GM10248 (cell line): ENCODE results near the gene CHMP4B.

ENCODE experiments used
- CTCF ChIA-PET: fragments of 300-600 bp; sonication (Branson Sonifier 250); formaldehyde crosslinking; extraction: SDS; loops from one replicate; lab custom pipeline; 2021; ENCODE audit warnings: antibody characterized with exemption; lab: Yijun Ruan, JAX
- POLR2A ChIA-PET: fragments of 350-650 bp; sonication (Branson Sonifier 250); formaldehyde crosslinking; extraction: SDS; loops from one replicate; lab custom pipeline; 2020; ENCODE audit warnings: antibody characterized with exemption; lab: Yijun Ruan, JAX
- DNase-seq: peaks from one replicate; pipeline ENCODE4 v3.0.0; 2012; ENCODE audit errors: extremely low spot score
- CTCF ChIP-seq: IDR thresholded peaks from 2 replicates; pipeline ENCODE4 v1.5.1; 2012; ENCODE audit warnings: mild to moderate bottlenecking, low read depth; ENCODE audit errors: extremely low read depth, missing control alignments, control extremely low read depth

The CHMP4B gene

GRCh38 chr20:33851842-33852466 lies 40.8 kb downstream of the CHMP4B start:
- no peak for TF ChIP-seq CTCF
- ChIA-PET CTCF (interaction anchor here (1.2 to 5.1 kb wide), 5 partner anchors 10 to 277 kb away, joined by 3 to 41 read pairs (median 4); no protein-coding TSS in a partner anchor), POLR2A (no interaction called here)
- DNase-seq: no peak

- CTCF ChIA-PET: interaction anchor here (1.2 to 5.1 kb wide), 2 partner anchors 9 to 13 kb away, joined by 3 to 41 read pairs; no protein-coding TSS in a partner anchor
- no peak for DNase-seq
- POLR2A ChIA-PET: no interaction called here
- no peak for TF ChIP-seq CTCF
Measured at GRCh38 chr20:33852626-33853506, 41.7 kb downstream of the CHMP4B start.

- POLR2A ChIA-PET: no interaction called here
- TF ChIP-seq CTCF: no peak
- CTCF ChIA-PET: no interaction called here
- no peak for DNase-seq
Measured at GRCh38 chr20:33853507-33853813, 42.3 kb downstream of the CHMP4B start.

GRCh38 chr20:33857722-33858563 lies 46.8 kb downstream of the CHMP4B start:
- POLR2A ChIA-PET: no interaction called here
- DNase-seq: no peak
- CTCF ChIA-PET: interaction anchor here (0.6 to 2.1 kb wide), 8 partner anchors 11 to 211 kb away, joined by 3 to 6 read pairs (median 3); no protein-coding TSS in a partner anchor
- no peak for TF ChIP-seq CTCF

- TF ChIP-seq CTCF: no peak
- ChIA-PET CTCF (interaction anchor here (0.8 to 2.1 kb wide), 9 partner anchors 12 to 210 kb away, joined by 3 to 6 read pairs (median 3); no protein-coding TSS in a partner anchor), POLR2A (no interaction called here)
- no peak for DNase-seq
Measured at GRCh38 chr20:33858666-33859065, 47.5 kb downstream of the CHMP4B start.
